GM18867 (cell line): ENCODE results near the gene EIPR1.
"Not testable (repeated sequence)": the region's sequence is repeated elsewhere in the genome, so short reads cannot be mapped to it uniquely, and the experiment has no call there.

ENCODE experiments used
- ATAC-seq: cut with Tn5 transposase; IDR thresholded peaks from one replicate; pipeline ENCODE4 v1.9.1; 2021; ENCODE audit warnings: mild to moderate bottlenecking, moderate library complexity; ENCODE audit not compliant: unreplicated experiment

The EIPR1 gene

DNA sequence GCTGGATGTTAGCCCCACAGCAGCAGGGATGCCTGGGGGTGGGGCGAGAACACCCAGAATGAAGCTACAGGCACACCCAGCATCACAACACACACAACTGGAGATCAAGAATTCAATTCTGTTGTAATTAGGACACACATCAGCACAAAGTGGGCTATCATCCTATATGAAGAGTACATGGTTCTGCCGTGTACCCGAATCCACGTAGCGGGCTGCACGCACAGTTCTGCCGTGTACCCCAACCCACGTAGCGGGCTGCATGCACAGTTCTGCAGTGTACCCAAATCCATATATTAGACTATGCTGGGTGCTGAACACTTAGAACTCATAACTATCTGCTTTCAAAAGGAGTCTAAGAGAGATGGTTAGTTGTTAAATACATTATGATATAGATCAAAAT is 86.5 kb downstream of the EIPR1 start:
- no peak for ATAC-seq

DNA sequence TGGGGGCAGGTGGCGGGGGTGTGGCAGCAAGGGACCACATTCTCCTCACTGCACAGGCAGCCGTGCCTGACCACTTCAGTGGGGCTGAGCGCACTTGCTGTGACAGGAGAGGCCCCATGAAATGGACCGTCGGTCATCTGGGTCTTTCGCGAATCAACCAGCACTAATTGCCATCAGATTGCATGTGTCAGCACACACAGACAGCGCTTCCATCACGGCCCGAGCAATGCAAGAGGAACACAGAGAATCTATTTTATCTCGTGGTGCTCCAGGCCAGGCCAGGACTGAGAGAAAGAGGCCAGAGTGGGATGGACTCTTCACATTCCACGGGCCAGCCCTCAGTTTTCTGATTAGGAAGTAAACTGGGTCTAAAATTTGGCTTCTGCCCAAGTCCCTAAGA is 87.0 kb downstream of the EIPR1 start:
- ATAC-seq: no peak

GRCh38 chr2:3289971-3290370 is 87.6 kb downstream of the EIPR1 start:
- ATAC-seq: no peak

GRCh38 chr2:3289526-3289925 is 88.1 kb downstream of the EIPR1 start:
- ATAC-seq: no peak

DNA sequence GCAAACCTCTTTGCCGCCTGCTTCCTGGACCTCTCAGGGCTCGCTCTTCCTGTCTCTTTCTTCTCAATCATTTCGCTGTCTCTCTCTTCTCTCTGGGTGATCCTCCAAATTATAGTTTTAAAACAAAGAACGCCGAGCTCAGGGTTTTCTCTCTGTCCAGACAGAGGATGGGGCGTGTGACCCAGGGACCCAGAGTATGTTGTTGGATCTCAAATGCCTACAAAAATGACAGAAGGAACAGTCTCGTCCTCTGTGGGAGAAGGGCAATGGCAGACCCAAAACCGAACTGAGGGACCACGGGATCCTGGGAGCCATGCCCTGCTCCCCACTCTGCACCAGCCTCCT is 88.5 kb downstream of the EIPR1 start:
- ATAC-seq: no peak

DNA sequence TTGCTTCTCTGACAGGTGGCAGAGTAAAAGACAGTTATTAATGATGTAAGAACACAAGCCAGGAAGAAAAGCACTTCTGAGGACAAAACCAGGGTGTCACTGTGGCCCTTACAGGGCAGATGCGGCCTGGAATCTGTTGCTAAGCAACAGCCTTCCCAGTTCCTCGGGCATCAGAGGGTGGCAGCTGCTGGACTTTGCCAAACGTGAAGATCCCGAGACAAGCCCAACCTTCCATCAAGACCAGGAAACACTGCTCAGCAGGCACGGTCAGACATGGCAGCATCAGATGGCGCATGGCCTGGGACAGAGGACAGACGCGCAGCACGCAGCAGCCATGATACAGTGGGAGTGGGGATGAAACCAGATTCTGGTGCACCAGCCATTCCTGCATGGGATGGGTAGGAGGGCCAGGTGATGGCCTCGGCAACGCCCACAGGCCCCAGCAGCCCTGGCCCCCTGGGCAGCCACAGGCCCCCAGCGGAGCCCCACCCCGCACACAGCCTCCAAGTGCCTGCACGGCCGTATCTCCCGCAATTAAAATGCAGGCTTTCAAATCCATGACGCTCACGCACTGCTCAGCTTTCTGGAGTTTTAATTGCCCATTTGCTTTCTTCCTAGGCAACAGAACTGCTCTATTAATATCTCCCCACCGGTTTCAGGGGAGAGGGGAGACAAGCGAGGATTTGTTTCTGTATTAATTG is 89.0 kb downstream of the EIPR1 start:
- no peak for ATAC-seq

DNA sequence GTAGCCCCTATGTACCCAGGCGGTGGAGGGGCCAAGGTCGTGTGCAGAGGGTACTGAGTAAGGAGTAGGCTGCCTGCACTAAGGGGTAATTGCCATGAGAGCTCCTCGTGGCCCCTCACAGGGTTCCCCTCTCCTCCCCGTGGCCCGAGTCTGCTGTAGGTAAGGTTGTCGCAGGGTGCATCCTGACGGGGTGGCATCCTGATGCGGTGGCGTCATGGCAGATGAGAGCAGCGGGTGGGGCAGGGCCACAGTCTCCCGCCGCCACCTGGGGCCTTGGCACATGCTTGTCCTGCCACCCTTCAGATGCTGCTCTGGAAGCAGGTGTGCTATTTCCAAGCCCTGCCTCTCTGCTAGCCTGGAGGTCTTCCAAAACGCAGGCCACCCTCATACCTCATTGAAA is 89.7 kb downstream of the EIPR1 start:
- no peak for ATAC-seq

DNA sequence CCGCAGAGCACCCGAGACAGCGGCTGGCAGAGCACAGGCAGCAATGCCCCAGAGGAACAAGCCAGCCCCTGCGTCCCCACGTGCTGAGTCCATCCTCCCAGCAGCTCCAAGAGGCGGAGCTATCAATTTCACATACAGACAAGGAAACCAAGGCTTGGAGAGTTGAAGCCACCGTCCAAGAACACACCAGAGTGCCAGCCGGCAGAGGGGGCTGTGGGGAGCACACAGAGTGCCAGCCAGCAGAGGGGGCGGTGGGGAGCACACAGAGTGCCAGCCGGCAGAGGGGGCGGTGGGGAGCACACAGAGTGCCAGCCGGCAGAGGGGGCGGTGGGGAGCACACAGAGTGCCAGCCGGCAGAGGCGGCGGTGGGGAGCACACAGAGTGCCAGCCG is 91.0 kb downstream of the EIPR1 start:
- ATAC-seq: not testable (repeated sequence)

- ATAC-seq: no peak
Observed at GRCh38 chr2:3285901-3286645, 91.5 kb downstream of the EIPR1 start.

- ATAC-seq: no peak
Observed at GRCh38 chr2:3284657-3285630, 92.7 kb downstream of the EIPR1 start.

DNA sequence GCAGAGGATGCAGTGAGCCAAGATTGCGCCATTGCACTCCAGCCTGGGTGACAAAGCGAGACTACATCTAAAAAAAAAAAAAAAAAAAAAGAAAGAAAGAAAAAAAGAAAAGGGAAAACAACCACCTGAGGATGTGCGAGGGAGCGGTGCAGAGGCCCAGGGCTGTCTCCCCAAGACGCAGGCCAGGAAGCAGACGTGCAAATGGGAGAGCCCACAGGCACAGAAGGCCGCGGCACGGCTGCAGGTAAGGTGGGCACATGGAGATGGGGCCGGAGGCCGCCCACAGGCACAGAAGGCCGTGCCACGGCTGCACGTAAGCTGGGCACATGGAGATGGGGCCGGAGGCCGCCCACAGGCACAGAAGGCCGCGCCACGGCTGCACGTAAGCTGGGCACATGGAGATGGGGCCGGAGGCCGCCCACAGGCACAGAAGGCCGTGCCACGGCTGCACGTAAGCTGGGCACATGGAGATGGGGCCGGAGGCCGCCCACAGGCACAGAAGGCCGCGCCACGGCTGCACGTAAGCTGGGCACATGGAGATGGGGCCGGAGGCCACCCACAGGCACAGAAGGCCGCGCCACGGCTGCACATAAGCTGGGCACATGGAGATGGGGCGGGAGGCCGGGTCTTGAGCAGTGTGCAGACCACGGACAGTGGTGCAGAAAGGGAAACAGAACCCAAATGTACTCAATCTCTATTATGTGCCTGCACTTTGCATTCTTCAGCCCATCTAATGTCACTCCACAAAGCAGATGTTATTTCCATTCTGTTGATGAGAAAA is 93.6 kb downstream of the EIPR1 start:
- ATAC-seq: not testable (repeated sequence)

- no peak for ATAC-seq
Observed at GRCh38 chr2:3283206-3283605, 94.4 kb downstream of the EIPR1 start.

GRCh38 chr2:3282056-3282998 is 95.3 kb downstream of the EIPR1 start:
- no peak for ATAC-seq

DNA sequence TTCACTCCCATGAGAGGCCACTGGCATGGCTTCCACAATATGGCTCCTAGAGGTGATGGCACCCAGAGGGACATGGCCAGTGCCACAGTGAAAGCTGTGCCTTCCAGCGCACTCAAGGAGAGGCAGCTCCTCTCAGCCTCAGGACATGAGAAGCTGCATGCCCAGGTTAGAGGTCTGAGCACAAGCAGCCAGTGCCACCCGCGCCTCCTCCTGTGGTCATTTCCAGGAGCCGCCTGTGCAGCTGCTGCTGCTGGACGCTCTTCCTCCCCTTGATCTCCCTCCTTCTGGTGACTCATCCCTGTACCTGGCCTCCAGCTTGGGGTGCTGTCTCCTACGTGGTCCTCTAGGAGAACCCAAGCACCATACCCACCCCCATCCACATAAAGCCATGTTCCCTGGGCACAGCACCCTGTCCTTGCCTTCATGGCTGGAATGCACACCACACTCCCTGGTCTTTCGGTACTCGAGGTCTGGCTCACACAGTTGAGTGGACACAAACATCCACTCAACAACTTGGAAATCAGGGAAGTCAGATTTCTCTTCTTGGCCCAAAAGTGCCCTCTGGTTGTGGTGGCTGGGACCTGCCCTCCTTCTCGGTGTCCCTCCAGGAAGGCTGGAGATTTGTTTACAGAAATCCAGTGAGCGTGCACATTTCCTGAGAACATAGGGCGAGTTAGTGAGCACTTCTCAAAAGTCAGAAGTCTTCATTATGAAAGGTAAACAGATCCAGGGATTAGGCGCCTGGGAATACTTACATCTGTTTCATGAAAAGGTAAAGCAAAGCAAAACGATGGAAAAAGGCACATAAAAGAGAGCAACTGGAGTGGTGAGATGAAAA is 96.7 kb downstream of the EIPR1 start:
- ATAC-seq: no peak

- no peak for ATAC-seq
Observed at GRCh38 chr2:3280197-3280596, 97.4 kb downstream of the EIPR1 start.

- ATAC-seq: no peak
Observed at GRCh38 chr2:3279236-3279960, 98.2 kb downstream of the EIPR1 start.

DNA sequence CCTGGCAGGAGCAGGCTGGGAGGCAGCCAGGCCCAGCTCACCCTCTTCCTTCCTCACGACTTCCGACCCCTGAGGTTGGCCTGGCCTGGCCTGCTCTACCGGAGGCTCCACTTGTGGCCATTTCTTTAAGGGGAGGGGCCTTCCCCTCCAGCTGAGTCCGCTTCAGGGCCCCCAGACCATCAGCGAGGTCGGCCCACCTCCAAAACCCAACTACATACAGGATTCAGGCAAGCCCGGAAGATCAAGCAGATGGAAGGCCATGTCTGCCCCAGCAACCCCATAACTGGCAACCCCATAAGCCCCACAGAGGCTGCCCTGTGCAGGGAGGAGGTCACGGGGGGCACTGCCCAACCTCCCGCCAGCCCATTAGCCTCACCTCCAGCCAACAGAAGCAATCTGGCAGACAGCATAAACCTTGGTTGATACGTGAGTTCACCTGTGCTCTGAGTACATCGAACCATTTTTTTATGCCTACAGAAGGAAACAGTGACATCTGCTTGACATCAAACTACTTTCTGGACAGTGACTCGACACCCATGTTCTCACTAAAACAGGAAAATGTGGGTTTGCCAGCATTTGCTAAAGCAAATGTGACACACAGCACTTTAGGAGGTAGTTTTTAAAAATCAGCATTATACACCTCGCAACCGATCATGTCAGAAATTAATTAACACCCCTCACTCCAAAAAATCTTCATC is 98.9 kb downstream of the EIPR1 start:
- no peak for ATAC-seq
